Nephron progenitor cell (in vitro differentiated cells): ENCODE results near the gene CSNK1D.

ENCODE experiments used
- DNase-seq: peaks from one replicate; pipeline ENCODE4 v3.0.0; 2021
- H3K27ac Mint-ChIP-seq: 2 replicates; pipeline ENCODE4 v1.8.0; 2021; ENCODE audit warnings: mild to moderate bottlenecking, moderate library complexity, mixed read lengths
- H3K27me3 Mint-ChIP-seq: 2 replicates; pipeline ENCODE4 v1.8.0; 2021; ENCODE audit warnings: mild to moderate bottlenecking, low read depth, mixed read lengths; ENCODE audit not compliant: poor library complexity
- H3K36me3 Mint-ChIP-seq: 2 replicates; pipeline ENCODE4 v1.8.0; 2021; ENCODE audit warnings: low read depth, mixed read lengths
- H3K4me1 Mint-ChIP-seq: 2 replicates; pipeline ENCODE4 v1.8.0; 2021; ENCODE audit warnings: mixed read lengths
- H3K4me3 Mint-ChIP-seq: 2 replicates; pipeline ENCODE4 v1.8.0; 2021; ENCODE audit warnings: mild to moderate bottlenecking, moderate library complexity, mixed read lengths
- H3K9me3 Mint-ChIP-seq: 2 replicates; pipeline ENCODE4 v1.8.0; 2021; ENCODE audit warnings: mild to moderate bottlenecking, moderate library complexity, mixed read lengths
- TF ChIP-seq, protein P1 (sequence below): fragments of 200-600 bp; sonication (generic); IDR thresholded peaks from 2 replicates; pipeline ENCODE4 v1.5.0; 2021; ENCODE audit warnings: antibody characterized with exemption

The CSNK1D gene

DNA sequence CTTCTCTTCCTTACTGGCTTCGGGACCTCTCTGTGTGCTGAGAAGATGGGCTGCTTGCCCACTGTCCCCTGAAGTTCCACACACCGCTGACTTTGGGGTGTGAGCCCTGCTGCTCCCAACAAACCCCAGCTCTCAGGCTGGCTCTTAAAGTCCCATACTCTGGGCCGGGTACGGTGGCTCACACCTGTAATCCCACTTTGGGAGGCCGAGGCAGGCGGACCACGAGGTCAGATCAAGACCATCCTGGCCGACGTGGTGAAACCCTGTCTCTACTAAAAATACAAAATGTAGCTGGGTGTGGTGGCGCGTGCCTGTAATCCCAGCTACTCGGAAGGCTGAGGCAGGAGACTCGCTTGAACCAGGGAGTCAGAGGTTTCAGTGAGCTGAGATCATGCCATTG lies 26.7 kb upstream of the CSNK1D start:
- H3K9me3 Mint-ChIP-seq, result no peaks in the 10 kb centered on the region
- H3K27me3 Mint-ChIP-seq, result peaks cover 24% of the 10 kb centered on the region
- TF ChIP-seq, protein P1, sequence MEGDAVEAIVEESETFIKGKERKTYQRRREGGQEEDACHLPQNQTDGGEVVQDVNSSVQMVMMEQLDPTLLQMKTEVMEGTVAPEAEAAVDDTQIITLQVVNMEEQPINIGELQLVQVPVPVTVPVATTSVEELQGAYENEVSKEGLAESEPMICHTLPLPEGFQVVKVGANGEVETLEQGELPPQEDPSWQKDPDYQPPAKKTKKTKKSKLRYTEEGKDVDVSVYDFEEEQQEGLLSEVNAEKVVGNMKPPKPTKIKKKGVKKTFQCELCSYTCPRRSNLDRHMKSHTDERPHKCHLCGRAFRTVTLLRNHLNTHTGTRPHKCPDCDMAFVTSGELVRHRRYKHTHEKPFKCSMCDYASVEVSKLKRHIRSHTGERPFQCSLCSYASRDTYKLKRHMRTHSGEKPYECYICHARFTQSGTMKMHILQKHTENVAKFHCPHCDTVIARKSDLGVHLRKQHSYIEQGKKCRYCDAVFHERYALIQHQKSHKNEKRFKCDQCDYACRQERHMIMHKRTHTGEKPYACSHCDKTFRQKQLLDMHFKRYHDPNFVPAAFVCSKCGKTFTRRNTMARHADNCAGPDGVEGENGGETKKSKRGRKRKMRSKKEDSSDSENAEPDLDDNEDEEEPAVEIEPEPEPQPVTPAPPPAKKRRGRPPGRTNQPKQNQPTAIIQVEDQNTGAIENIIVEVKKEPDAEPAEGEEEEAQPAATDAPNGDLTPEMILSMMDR, result no peak
- no peak for DNase-seq
- no peak overlapping the region for H3K4me3 Mint-ChIP-seq
- no peaks in the 10 kb centered on the region for H3K36me3 Mint-ChIP-seq
- no peak overlapping the region for H3K27ac Mint-ChIP-seq
- H3K4me1 Mint-ChIP-seq, result peaks cover 68% of the 10 kb centered on the region

DNA sequence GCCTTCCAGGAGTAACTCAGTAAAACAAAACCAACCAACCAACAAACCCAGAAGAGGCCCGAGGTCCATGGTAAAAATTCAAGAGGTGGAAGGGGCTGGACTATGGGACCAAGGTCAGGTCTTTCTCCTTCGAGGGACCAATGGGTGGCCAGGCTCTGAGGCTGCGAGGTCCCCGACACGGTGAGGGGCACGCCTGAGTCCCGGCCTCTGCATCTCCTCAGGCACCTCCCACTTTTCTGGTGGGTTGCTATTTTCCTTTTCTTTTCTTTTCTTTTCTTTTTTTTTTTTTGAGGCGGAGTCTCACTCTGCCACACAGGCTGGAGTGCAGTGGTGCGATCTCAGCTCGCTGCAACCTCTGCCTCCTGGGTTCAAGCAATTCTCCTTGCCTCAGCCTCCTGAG lies 26.0 kb upstream of the CSNK1D start:
- Mint-ChIP-seq H3K9me3 (no peaks in the 10 kb centered on the region), H3K4me3 (no peak overlapping the region)

DNA sequence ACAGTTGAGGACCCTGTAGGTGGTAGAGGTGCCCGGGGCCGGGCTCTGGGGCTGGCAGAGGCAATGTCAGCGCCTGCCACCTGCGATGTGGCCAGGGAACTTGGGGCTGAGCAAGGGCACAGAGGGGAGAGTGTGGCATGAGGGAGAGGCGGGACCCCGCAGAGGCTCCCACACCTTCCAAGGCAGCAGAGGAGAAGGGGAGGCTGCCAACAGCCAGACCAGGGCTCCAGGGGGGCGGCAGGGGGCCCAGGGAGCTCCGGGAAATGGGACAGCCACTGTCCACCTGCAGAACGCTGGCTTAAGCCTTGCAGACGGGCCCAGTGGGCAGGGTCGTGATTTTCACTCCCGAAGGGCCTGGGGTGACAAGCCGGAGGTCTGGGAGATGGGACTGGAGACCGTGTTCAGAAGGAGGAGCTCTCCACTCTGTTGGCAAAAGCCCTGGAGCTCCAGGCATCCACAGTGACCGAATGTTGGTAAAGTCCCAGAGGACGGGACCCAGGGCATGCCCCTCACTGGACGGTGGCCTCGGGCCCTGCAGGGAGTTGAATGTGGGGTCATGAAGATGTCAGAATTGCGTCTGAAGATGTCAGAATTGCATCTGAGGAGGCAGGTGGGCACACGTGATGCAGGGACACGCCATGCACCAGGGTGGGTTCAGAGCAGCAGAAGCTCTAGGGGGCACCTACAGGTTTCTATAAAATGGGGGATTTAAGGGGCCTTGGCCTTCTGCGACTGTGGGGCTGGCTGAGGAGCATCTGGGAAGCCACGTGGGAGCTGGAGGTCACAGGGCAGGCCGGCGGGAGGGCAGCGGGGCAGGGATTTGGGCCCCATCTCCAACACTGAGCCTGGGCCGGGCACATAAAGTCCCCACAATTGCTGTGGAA lies 25.3 kb upstream of the CSNK1D start:
- peaks cover 30% of the 10 kb centered on the region for H3K27me3 Mint-ChIP-seq
- TF ChIP-seq, protein P1, result no peak
- no peaks in the 10 kb centered on the region for H3K9me3 Mint-ChIP-seq
- DNase-seq, result no peak
- no peak overlapping the region for H3K27ac Mint-ChIP-seq
- no peak overlapping the region for H3K4me3 Mint-ChIP-seq
- peaks cover 72% of the 10 kb centered on the region for H3K4me1 Mint-ChIP-seq
- H3K36me3 Mint-ChIP-seq, result no peaks in the 10 kb centered on the region

More for the DNA sequence above, 26.0 kb upstream of the CSNK1D start:
- Mint-ChIP-seq H3K4me1 (peaks cover 68% of the 10 kb centered on the region), H3K27me3 (peaks cover 30% of the 10 kb centered on the region), H3K27ac (no peak overlapping the region), H3K36me3 (no peaks in the 10 kb centered on the region)
- no peak for DNase-seq
- TF ChIP-seq, protein P1, result no peak

DNA sequence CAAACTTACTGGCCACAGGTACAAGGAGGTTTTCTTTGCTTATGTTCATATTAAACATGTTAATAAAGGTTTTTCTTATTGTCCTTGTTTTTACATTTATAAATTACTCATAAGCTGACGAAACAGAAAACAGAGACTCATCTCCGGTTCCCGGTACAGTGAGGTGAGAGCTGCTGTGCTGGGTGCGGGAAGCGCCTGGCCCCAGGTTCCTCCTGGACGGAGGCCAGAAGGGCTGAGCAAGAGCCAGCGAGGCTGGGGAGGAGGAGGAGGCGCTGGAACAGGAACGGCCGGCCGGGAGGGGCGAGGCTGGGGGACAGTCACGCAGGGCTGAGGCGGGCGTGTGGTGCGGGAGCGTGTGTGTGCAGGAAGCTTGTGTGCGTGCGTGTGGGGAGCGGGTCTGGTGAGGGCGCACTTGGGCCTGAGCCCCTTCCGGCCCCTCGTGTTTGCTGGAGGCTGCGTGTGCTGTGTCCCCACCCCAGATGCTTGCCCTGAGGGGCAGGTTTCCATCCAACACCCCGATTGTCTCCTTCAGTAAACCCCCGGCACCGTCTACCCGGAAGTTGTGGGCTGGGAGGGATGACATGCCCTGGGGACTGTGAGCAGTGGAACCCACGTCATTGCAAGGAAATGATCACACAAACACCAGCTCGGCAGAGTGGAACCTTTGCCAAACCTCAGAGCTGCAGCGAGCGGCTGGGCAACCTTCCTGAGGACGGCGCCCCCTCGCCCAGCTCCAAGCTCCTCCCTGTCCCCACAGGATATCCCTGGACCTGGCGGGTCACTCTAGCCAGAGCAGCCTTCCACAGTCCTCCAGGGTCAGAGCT lies 24.4 kb upstream of the CSNK1D start:
- Mint-ChIP-seq H3K27me3 (peaks cover 30% of the 10 kb centered on the region), H3K4me3 (no peak overlapping the region), H3K27ac (no peak overlapping the region), H3K36me3 (no peaks in the 10 kb centered on the region), H3K4me1 (peaks cover 68% of the 10 kb centered on the region), H3K9me3 (no peaks in the 10 kb centered on the region)
- DNase-seq, result no peak
- TF ChIP-seq, protein P1, result no peak

DNA sequence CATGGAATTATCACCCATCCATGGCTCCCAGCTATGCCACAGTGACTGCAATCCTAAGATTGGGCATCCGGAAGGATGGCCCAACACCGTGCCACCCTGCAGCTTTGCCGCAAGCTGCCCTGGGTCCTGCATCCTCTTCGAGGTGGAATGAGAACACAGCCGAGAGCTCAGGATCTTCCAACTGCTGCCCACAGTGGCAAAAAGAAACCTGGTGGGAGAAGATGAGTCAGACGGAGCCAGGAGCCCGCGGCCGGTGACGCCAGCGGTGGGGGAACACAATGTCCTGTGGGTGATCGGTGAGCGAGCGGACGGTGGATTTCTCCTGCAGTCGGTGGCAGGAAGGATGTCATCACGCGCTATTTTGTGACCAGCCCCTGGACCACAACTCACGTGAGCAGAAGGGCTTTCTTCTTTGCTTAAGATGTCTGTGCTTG lies 23.8 kb upstream of the CSNK1D start:
- DNase-seq, result no peak
- H3K36me3 Mint-ChIP-seq, result no peaks in the 10 kb centered on the region
- no peaks in the 10 kb centered on the region for H3K9me3 Mint-ChIP-seq
- H3K4me1 Mint-ChIP-seq, result peaks cover 64% of the 10 kb centered on the region
- H3K4me3 Mint-ChIP-seq, result peak overlapping the region; percentile 45
- H3K27ac Mint-ChIP-seq, result no peak overlapping the region
- peaks cover 30% of the 10 kb centered on the region for H3K27me3 Mint-ChIP-seq
- TF ChIP-seq, protein P1, result no peak
